OCI-LY7 (cell line): ENCODE results near the gene THTPA.

ENCODE experiments used
- CTCF ChIP-seq: fragments of 200-600 bp; sonication (generic); conservative IDR thresholded peaks from 2 replicates; pipeline ENCODE4 v1.5.1; 2014; ENCODE audit warnings: mild to moderate bottlenecking, antibody characterized with exemption, low read length, moderate library complexity, mixed read lengths
- EZH2phosphoT487 ChIP-seq: fragments of 200-600 bp; sonication (generic); IDR thresholded peaks from 2 replicates; pipeline ENCODE4 v1.6.1; 2018; ENCODE audit warnings: low read depth, borderline replicate concordance, mild to moderate bottlenecking, mixed run types, antibody characterized with exemption, low read length, moderate library complexity, mixed read lengths

DNA sequence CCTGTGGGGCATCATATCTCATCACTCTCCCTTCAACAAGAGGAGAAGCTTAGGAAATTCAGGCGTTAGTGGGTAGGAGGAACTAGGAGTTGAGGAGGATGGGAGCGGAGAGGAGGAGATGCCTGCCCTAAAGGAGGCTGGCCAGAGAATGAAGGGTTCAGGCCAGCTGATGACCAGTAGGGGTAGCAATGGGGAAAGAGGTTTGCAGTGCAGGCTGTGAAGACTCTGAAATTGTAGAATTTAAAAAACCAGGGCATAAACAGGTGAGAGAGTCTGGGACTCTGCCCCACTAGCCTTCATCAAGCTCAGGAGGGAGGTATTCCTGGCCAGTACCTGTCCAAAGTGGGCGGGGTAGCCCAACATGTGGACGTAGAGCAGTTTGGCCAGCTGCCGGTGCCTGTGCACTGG, 10.7 kb downstream of the THTPA start:
- TF ChIP-seq CTCF: no peak; the same call in 1 of the 2 replicates
- no peak for TF ChIP-seq EZH2phosphoT487
